Measurements from ENCODE around the gene GLYATL2.

GLYATL2 gene

GRCh38 chr11:58801974-58802545, 42.4 kb downstream of the GLYATL2 start:
- DNase-seq (ENCODE audit: extremely low read depth, low read depth) = no peak
- TF ChIP-seq CTCF (IDR thresholded peaks at IDR 0.05; ENCODE audit: low read depth, low read length) = no peak

DNA sequence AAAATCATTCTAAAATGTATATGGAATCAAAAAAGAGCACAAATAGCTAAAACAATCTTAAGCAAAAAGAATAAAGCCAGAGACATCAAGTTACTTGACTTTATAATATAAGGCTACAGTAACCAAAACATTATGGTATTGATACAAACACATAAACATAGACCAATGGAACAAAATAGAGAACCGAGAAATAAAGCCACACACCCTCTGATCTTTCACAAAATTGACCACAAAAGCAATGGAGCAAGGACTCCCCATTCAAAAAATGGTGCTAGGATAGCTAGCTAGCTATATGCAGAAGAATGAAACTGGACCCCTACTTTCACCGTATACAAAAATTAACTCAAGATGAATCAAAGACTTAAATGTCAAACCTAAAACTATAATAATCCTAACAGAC, 43.2 kb downstream of the GLYATL2 start:
- no peak for DNase-seq (ENCODE audit: extremely low read depth, low read depth)
- TF ChIP-seq CTCF (IDR thresholded peaks at IDR 0.05; ENCODE audit: low read depth, low read length) = no peak

DNA sequence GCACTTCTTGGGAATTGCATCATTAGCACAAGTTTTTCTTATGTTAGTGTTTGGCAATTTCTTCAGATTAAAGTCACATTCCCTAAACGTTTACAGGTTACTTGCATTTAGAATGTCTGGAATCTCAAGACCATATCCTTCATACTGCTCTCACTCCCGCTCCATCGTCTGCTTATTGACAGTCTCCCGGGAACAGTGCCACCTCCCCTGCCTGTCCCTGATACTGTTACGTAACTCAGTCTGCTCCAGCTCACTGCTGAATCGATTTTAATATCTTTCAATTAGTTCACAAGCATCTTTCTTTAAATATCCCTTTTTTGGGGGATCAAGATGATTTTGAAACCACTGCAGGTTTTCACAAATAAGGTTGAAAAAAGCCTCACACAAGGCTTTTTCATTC, 48.2 kb downstream of the GLYATL2 start:
- no peak for TF ChIP-seq CTCF (IDR thresholded peaks at IDR 0.05; ENCODE audit: low read depth, low read length)
- DNase-seq (ENCODE audit: extremely low read depth, low read depth) = no peak

GRCh38 chr11:58788355-58789023, 56.0 kb downstream of the GLYATL2 start:
- peak; percentile 84 for TF ChIP-seq CTCF (IDR thresholded peaks at IDR 0.05; ENCODE audit: low read depth, low read length)
- peak; percentile 12 for DNase-seq (ENCODE audit: extremely low read depth, low read depth)

DNA sequence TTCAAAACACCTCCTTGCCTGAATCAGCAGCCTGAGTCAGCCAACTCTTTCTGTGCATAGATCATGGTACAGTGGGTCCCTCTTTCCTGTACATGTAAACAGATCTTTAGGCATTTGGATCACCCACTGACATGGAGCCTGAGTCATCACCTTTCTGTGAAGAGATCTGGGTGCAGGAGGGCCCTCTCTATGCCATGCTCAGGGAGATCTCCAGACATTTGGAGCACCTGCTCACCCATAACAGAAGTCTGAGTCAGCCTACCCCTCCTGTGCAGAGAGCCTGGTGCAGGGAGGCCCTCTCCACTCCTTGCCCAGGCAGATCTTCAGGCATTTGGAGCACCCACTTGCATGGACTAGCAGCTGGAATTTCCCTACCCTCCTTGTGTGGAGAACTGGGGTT, 56.6 kb downstream of the GLYATL2 start:
- DNase-seq (ENCODE audit: extremely low read depth, low read depth) = no peak
- TF ChIP-seq CTCF (IDR thresholded peaks at IDR 0.05; ENCODE audit: low read depth, low read length) = no peak

GRCh38 chr11:58786693-58787092, 57.8 kb downstream of the GLYATL2 start:
- no peak for TF ChIP-seq CTCF (IDR thresholded peaks at IDR 0.05; ENCODE audit: low read depth, low read length)
- no peak for DNase-seq (ENCODE audit: extremely low read depth, low read depth)

- TF ChIP-seq CTCF (IDR thresholded peaks at IDR 0.05; ENCODE audit: low read depth, low read length) = no peak
- DNase-seq (ENCODE audit: extremely low read depth, low read depth) = no peak
Observed at GRCh38 chr11:58784995-58785394, 59.5 kb downstream of the GLYATL2 start.

Data from AG09319 (cell line).